ENCODE results near the gene CA14. TPM values are rescaled to one million over a fixed set of nuclear protein-coding genes. Genes with fewer than 3 reads are reported as not detected.

CA14 gene
- total and polyA plus RNA-seq, 9 of the 15 experiments (the other 6 are each of a cell fraction or from before 2014, with no cell fraction given): 0.13 to 0.57 (median 0.26) TPM; not detected in 1

DNA sequence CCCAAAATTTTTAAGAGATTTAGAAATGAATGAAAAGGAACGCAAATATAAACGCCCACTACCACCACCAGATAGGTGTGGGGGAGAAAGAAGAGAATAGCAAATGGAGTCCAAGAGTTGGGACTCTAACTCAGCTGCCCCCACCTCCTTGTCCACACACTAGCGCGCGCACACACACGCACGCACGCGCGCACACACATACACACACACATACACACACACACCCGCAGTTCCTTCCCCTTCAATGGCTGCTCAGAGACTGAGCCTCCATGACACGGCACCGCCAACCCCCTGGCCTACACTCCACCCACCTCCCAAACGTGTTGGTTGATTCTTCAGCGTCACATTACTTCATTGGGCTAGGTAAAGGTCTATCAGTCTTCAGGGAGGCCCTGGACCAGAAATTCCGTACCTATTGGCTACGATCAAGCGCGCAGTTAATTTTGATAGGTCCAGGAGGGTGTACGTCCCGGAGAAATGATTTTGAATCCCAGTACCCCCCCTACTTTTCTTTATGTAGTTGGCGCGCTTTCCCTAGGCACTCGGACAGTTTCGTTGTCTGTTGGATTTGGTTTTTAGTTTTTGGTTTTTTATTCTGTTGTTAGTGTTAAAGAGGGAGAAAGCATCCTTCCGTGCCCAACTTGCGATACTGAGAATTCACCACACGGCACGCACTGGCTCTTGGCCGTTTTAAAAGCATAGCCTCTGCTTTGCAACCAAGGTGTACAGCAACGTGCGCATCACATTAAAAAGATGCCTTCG, 21.5 kb upstream of the CA14 start, which contains the start of gene ANP32E (continued):
- TF ChIP-seq, protein P1, sequence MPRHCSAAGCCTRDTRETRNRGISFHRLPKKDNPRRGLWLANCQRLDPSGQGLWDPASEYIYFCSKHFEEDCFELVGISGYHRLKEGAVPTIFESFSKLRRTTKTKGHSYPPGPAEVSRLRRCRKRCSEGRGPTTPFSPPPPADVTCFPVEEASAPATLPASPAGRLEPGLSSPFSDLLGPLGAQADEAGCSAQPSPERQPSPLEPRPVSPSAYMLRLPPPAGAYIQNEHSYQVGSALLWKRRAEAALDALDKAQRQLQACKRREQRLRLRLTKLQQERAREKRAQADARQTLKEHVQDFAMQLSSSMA (CRISPR knock-in tag; IDR thresholded peaks at IDR 0.05): no peak
- TF ChIP-seq ZSCAN32 (CRISPR knock-in tag; IDR thresholded peaks at IDR 0.05) (no peak), ETV5 (CRISPR knock-in tag; IDR thresholded peaks at IDR 0.05; ENCODE audit: low read depth) (no peak), MAFG (tag; conservative IDR thresholded peaks at IDR 0.05) (no peak), HDAC8 (tag; IDR thresholded peaks at IDR 0.05) (no peak; the same call in 1 of the 2 replicates), FUS (optimal IDR thresholded peaks at IDR 0.05; ENCODE audit: low read depth, low read length) (no peak), ZNF121 (CRISPR knock-in tag; conservative IDR thresholded peaks at IDR 0.05) (no peak), HDAC6 (IDR thresholded peaks at IDR 0.05; ENCODE audit: low read depth, low read length) (no peak), ZNF57 (CRISPR knock-in tag; IDR thresholded peaks at IDR 0.05) (no peak), YBX1 (IDR thresholded peaks at IDR 0.05) (no peak), GATA2 (CRISPR knock-in tag; IDR thresholded peaks at IDR 0.05) (no peak), ZNF347 (CRISPR knock-in tag; IDR thresholded peaks at IDR 0.05; ENCODE audit: low read depth) (no peak), ZNF584 (CRISPR knock-in tag; IDR thresholded peaks at IDR 0.05; ENCODE audit: low read depth) (peak; percentile 68; the same call in 1 of the 2 replicates), ZNF274 (IDR thresholded peaks at IDR 0.05; ENCODE audit: borderline replicate concordance, low read depth, low read length) (no peak)
- TF ChIP-seq, protein P2, sequence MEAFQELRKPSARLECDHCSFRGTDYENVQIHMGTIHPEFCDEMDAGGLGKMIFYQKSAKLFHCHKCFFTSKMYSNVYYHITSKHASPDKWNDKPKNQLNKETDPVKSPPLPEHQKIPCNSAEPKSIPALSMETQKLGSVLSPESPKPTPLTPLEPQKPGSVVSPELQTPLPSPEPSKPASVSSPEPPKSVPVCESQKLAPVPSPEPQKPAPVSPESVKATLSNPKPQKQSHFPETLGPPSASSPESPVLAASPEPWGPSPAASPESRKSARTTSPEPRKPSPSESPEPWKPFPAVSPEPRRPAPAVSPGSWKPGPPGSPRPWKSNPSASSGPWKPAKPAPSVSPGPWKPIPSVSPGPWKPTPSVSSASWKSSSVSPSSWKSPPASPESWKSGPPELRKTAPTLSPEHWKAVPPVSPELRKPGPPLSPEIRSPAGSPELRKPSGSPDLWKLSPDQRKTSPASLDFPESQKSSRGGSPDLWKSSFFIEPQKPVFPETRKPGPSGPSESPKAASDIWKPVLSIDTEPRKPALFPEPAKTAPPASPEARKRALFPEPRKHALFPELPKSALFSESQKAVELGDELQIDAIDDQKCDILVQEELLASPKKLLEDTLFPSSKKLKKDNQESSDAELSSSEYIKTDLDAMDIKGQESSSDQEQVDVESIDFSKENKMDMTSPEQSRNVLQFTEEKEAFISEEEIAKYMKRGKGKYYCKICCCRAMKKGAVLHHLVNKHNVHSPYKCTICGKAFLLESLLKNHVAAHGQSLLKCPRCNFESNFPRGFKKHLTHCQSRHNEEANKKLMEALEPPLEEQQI (IDR thresholded peaks at IDR 0.05): no peak
- TF ChIP-seq, protein P3, sequence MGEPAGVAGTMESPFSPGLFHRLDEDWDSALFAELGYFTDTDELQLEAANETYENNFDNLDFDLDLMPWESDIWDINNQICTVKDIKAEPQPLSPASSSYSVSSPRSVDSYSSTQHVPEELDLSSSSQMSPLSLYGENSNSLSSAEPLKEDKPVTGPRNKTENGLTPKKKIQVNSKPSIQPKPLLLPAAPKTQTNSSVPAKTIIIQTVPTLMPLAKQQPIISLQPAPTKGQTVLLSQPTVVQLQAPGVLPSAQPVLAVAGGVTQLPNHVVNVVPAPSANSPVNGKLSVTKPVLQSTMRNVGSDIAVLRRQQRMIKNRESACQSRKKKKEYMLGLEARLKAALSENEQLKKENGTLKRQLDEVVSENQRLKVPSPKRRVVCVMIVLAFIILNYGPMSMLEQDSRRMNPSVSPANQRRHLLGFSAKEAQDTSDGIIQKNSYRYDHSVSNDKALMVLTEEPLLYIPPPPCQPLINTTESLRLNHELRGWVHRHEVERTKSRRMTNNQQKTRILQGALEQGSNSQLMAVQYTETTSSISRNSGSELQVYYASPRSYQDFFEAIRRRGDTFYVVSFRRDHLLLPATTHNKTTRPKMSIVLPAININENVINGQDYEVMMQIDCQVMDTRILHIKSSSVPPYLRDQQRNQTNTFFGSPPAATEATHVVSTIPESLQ (CRISPR knock-in tag; IDR thresholded peaks at IDR 0.05): no peak
- TF ChIP-seq, protein P4, sequence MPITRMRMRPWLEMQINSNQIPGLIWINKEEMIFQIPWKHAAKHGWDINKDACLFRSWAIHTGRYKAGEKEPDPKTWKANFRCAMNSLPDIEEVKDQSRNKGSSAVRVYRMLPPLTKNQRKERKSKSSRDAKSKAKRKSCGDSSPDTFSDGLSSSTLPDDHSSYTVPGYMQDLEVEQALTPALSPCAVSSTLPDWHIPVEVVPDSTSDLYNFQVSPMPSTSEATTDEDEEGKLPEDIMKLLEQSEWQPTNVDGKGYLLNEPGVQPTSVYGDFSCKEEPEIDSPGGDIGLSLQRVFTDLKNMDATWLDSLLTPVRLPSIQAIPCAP (CRISPR knock-in tag; IDR thresholded peaks at IDR 0.05; ENCODE audit: borderline replicate concordance): no peak
- TF ChIP-seq, protein P5, sequence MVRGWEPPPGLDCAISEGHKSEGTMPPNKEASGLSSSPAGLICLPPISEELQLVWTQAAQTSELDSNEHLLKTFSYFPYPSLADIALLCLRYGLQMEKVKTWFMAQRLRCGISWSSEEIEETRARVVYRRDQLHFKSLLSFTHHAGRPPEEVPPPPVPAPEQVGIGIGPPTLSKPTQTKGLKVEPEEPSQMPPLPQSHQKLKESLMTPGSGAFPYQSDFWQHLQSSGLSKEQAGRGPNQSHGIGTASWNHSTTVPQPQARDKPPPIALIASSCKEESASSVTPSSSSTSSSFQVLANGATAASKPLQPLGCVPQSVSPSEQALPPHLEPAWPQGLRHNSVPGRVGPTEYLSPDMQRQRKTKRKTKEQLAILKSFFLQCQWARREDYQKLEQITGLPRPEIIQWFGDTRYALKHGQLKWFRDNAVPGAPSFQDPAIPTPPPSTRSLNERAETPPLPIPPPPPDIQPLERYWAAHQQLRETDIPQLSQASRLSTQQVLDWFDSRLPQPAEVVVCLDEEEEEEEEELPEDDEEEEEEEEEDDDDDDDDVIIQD (CRISPR knock-in tag; IDR thresholded peaks at IDR 0.05): no peak

Data from K562 (cell line).